ENCODE results near the gene ACYP2. TPM values are rescaled to one million over a fixed set of nuclear protein-coding genes. Genes with fewer than 3 reads are reported as not detected.

Gene ACYP2
- total RNA-seq, 6 donors from 2014 or later = 8.9 to 15.7 (median 14.8) TPM

DNA sequence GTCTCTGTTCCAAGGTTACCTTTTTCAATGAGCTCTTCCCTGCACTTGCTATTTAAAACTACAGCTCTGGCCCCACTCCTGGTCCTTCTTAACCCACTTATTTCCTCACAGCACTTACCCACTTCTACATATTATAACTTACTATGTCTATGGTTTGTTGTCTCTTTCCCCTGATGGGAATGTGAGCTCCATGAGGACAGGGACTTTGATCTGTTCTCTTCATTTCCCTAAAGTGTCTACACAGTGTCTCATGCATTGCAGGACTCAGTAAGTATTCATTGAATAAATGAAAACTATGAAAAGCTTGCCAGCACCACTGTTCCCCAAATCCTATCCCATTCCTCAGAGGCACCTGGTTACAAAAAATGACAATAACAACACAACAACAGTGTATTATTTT lies 18.3 kb upstream of the ACYP2 start:
- no peak overlapping the region for H3K27ac ChIP-seq

DNA sequence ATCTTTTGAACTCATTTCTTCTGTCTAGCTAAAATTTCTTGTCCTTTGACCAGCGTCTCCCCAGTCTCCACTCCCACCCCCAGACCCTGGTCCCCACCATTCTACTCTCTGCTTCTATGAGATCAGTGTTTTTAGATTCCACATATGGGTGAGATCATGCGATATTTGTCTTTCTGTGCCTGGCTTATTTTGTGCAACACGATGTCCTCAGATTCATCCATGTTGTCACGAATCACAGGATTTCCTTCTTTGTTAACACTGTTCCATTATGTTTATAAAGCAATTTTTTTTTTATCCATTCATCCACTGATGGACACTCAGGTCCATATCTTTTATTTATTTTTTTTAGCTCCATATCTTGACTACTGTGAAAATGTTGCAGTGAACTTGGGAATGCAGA lies 16.0 kb upstream of the ACYP2 start:
- ATAC-seq (ENCODE audit: low FRiP score in 2 of 2) (no peak), DNase-seq (no peak)
- no peak for TF ChIP-seq POLR2A (IDR thresholded peaks at IDR 0.05)
- Histone ChIP-seq H3K27me3 (no peaks in the 10 kb centered on the region), H3K4me3 (no peak overlapping the region), H3K36me3 (no peaks in the 10 kb centered on the region), H3K9me3 (no peaks in the 10 kb centered on the region), H3K27ac (no peak overlapping the region), H3K4me1 (peaks cover 3 to 17% (median 11%) of the 10 kb centered on the region in 4 donors)
- 80 to 89% methylated on average over 4 of the region's 4 CpGs for WGBS, 2 donors

More for the DNA sequence above, 18.3 kb upstream of the ACYP2 start:
- Histone ChIP-seq H3K36me3 (no peaks in the 10 kb centered on the region), H3K9me3 (no peaks in the 10 kb centered on the region), H3K4me1 (peaks cover 0 to 15% (median 5%) of the 10 kb centered on the region in 4 donors), H3K27me3 (no peaks in the 10 kb centered on the region), H3K4me3 (no peak overlapping the region)
- TF ChIP-seq EP300 (IDR thresholded peaks at IDR 0.05) (no peak), POLR2AphosphoS5 (IDR thresholded peaks at IDR 0.05) (no peak), POLR2A (IDR thresholded peaks at IDR 0.05) (no peak)
- TF ChIP-seq, protein P1, sequence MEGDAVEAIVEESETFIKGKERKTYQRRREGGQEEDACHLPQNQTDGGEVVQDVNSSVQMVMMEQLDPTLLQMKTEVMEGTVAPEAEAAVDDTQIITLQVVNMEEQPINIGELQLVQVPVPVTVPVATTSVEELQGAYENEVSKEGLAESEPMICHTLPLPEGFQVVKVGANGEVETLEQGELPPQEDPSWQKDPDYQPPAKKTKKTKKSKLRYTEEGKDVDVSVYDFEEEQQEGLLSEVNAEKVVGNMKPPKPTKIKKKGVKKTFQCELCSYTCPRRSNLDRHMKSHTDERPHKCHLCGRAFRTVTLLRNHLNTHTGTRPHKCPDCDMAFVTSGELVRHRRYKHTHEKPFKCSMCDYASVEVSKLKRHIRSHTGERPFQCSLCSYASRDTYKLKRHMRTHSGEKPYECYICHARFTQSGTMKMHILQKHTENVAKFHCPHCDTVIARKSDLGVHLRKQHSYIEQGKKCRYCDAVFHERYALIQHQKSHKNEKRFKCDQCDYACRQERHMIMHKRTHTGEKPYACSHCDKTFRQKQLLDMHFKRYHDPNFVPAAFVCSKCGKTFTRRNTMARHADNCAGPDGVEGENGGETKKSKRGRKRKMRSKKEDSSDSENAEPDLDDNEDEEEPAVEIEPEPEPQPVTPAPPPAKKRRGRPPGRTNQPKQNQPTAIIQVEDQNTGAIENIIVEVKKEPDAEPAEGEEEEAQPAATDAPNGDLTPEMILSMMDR (IDR thresholded peaks at IDR 0.05) = no peak
- no peak for DNase-seq
- no peak for ATAC-seq (ENCODE audit: low FRiP score in 2 of 2)

DNA sequence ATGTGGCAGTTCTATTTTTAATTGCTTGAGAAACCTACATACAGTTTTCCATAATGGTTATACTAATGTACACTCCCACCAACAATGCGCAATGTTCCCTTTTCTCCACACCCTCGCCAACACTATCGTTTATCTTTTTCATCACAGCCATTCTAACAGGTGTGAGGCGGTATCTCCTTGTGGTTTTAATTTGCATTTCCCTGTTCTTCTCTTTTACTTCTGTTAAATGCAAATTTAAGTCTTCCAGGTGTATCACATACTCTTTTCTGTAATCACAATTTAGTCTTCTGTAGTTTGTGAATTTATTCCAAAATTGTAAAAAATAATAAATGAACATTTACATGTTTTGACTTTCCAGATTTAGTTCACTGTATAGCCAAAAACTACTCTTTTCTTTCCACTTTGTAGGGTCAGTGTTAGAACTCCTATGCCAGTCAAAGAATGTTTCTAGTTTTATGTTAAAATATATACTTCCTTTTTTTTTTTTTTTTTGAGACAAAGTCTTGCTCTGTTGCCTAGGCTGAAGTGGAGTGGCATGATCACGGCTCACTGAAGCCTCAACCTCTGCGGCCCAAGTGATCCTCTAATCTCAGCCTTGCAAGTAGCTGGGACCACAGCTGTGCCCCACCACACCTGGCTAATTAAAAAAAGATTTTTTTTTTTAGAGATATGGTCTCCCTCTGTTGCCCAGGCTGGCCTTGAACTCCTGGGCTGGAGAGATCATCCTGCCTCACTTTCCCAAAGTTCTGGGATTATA lies 15.4 kb upstream of the ACYP2 start:
- H3K4me3 ChIP-seq = no peak overlapping the region
- peaks cover 3 to 17% (median 11%) of the 10 kb centered on the region in 4 donors for H3K4me1 ChIP-seq
- DNase-seq = no peak
- H3K9me3 ChIP-seq = no peaks in the 10 kb centered on the region
- no peaks in the 10 kb centered on the region for H3K27me3 ChIP-seq
- H3K36me3 ChIP-seq = no peaks in the 10 kb centered on the region
- WGBS, 2 donors = 77 to 81% methylated on average over 6 of the region's 6 CpGs
- ATAC-seq (ENCODE audit: low FRiP score in 2 of 2) = no peak
- H3K27ac ChIP-seq = peak overlapping the region in 1 of 4 donors; percentile 32
- TF ChIP-seq, protein P1 (IDR thresholded peaks at IDR 0.05) = no peak
- TF ChIP-seq POLR2A (IDR thresholded peaks at IDR 0.05) (no peak), POLR2AphosphoS5 (IDR thresholded peaks at IDR 0.05) (no peak), EP300 (IDR thresholded peaks at IDR 0.05) (no peak)

DNA sequence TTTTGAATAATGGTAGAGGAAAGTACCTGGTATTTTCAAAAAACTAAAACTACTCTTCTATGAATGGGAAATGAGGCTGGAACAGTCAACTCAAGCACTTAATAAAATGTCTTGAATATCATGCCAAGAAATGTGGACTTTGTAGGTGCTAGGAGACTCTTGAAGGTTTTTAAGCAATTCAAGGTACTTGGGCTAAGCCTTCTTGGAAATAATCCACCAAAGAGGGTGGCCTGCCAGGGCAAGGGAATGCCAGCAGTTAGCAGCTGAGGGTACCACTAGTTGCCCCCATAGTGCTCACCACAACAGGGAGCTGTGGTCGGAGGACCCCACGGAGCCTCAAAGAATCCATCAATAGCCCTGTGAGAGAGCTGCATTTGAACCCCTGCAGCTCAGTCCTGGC lies 14.6 kb upstream of the ACYP2 start:
- Histone ChIP-seq H3K27ac (peak overlapping the region in 1 of 4 donors; percentile 32), H3K27me3 (no peaks in the 10 kb centered on the region), H3K4me3 (no peak overlapping the region), H3K36me3 (no peaks in the 10 kb centered on the region), H3K4me1 (peaks cover 3 to 17% (median 11%) of the 10 kb centered on the region in 4 donors), H3K9me3 (no peaks in the 10 kb centered on the region)
- no peak for TF ChIP-seq POLR2AphosphoS5 (IDR thresholded peaks at IDR 0.05)
- peak in 1 of 4 donors; percentile 39 for TF ChIP-seq EP300 (IDR thresholded peaks at IDR 0.05)
- TF ChIP-seq, protein P1 (IDR thresholded peaks at IDR 0.05) = no peak
- no peak for TF ChIP-seq POLR2A (IDR thresholded peaks at IDR 0.05)
- ATAC-seq (ENCODE audit: low FRiP score in 2 of 2) = peak in 1 of 2 donors; percentile 67
- peak in 1 of 2 donors; percentile 31 for DNase-seq
- WGBS, 2 donors = 63% methylated on average over 2 of the region's 2 CpGs

DNA sequence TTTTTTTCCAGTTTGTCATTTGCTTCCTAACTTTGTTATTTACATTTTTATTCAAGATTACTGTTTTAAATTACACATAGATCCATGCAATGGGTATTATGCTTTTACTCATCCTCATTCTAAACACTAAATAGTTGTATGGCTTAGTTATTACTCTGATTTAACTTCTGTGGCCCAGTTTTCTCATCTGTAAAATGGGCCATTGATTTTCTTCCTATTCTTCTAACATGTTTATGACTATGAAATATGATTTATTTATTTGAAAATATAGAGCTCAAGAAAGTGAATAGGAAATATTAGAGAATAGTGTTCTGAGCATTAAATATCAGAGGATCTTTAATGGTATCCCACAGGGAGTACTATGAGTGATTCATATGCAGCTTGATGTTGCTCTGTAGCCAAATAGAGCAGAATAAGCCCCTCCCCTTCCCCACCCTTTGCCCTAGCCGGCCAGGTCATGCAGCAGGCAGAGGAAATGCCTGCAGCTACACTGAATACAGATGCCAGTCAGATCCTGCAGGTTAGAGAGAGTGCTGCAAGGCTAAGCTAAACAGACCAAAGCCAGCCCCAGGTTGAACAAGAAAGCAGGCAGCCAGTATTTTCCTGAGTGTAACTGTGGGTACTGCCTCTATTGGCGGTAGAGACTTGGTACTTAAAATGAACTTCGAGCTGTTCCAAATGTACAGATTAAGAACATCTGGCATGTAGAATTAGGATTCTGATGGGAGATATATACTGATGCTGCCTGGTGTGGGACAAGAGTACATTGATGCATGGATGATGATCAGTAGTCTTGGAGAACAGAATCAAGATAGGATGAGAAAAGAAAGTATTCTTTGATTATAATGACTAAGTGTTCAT lies 11.7 kb upstream of the ACYP2 start:
- TF ChIP-seq, protein P1 (IDR thresholded peaks at IDR 0.05) = peak in 1 of 6 experiments; percentile 26
- TF ChIP-seq EP300 (IDR thresholded peaks at IDR 0.05) = no peak
- no peaks in the 10 kb centered on the region for H3K27me3 ChIP-seq
- ATAC-seq (ENCODE audit: low FRiP score in 2 of 2) (peak; percentile 72 to 84), DNase-seq (peak in 1 of 2 donors; percentile 69)
- H3K9me3 ChIP-seq = no peaks in the 10 kb centered on the region
- H3K4me3 ChIP-seq = no peak overlapping the region
- no peak overlapping the region for H3K27ac ChIP-seq
- H3K4me1 ChIP-seq = peaks cover 3 to 17% (median 11%) of the 10 kb centered on the region in 4 donors
- 16 to 18% methylated on average over 3 of the region's 3 CpGs for WGBS, 2 donors
- H3K36me3 ChIP-seq = no peaks in the 10 kb centered on the region
